ENCODE data around the gene MOK. TPM values are rescaled to one million over a fixed set of nuclear protein-coding genes. Genes with fewer than 3 reads are reported as not detected.

MOK gene
- total RNA-seq, 4 donors from 2014 or later = 9.6 to 18.3 (median 10.7) TPM

DNA sequence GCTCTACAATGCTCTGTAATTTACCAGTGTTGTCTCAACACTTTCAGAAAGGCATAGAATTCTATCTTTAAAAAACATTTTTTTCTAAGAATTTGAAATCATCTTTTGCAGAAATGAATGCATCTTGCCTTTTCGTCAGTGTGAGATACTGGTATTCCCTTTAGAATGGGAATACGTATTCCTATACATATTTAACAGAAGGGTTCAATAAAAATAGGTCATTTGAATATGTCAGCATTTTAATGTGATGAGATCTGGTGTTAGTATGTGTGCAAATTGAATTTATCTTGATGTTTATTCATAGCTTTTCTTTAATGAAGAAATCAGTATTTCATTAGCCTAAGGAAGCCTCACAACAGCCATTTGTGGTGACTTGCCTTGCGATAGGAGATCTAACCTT lies 121.1 kb downstream of the MOK start:
- Histone ChIP-seq H3K4me1 (peaks cover 43 to 78% (median 72%) of the 10 kb centered on the region in 4 donors), H3K27me3 (no peaks in the 10 kb centered on the region), H3K27ac (replicated peaks in 1 of 4) (no peak overlapping the region), H3K4me3 (no peak overlapping the region), H3K36me3 (no peaks in the 10 kb centered on the region), H3K9me3 (no peaks in the 10 kb centered on the region)
- WGBS = 97% methylated on average over 3 of the region's 3 CpGs
- TF ChIP-seq EP300 (IDR thresholded peaks at IDR 0.05) (no peak), POLR2A (IDR thresholded peaks at IDR 0.05; ENCODE audit: low read depth) (no peak), POLR2AphosphoS5 (IDR thresholded peaks at IDR 0.05) (no peak)
- TF ChIP-seq, protein P1, sequence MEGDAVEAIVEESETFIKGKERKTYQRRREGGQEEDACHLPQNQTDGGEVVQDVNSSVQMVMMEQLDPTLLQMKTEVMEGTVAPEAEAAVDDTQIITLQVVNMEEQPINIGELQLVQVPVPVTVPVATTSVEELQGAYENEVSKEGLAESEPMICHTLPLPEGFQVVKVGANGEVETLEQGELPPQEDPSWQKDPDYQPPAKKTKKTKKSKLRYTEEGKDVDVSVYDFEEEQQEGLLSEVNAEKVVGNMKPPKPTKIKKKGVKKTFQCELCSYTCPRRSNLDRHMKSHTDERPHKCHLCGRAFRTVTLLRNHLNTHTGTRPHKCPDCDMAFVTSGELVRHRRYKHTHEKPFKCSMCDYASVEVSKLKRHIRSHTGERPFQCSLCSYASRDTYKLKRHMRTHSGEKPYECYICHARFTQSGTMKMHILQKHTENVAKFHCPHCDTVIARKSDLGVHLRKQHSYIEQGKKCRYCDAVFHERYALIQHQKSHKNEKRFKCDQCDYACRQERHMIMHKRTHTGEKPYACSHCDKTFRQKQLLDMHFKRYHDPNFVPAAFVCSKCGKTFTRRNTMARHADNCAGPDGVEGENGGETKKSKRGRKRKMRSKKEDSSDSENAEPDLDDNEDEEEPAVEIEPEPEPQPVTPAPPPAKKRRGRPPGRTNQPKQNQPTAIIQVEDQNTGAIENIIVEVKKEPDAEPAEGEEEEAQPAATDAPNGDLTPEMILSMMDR (IDR thresholded peaks at IDR 0.05) = no peak
- DNase-seq (ENCODE audit: extremely low spot score) = no peak
- intact Hi-C loops (cut with DNase I) = no loop called here

DNA sequence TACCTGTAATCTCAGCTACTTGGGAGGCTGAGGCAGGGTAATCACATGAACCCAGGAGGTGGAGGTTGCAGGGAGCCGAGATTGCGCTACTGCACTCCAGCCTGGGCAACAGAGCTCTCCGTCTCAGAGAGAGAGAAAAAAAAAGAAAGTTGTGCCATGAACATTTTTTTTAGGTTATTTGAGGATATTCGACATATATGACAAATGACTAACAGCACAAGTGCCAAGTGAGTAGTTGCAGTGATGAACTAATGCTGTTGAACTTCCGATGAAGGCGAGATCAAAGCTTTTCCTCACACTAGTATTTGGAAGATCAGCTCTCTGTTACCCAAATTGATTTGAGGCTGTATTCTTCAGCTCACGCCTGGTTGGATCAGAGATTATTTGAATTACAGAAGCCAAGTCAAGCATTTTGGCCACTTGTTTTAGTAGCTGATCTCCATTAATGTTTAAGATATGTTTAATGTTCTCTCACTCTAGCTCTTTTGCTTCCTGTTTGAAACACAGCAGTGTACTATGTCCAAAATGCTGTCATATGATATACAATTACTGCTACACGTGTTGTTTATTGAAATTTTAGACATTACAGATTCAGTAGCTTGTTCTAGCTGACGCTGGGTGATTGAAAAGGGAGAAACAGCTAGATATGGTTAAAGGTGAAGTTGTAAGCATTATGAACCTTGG lies 121.9 kb downstream of the MOK start:
- TF ChIP-seq EP300 (IDR thresholded peaks at IDR 0.05) (no peak), POLR2A (IDR thresholded peaks at IDR 0.05; ENCODE audit: low read depth) (no peak), POLR2AphosphoS5 (IDR thresholded peaks at IDR 0.05) (no peak)
- TF ChIP-seq, protein P1 (IDR thresholded peaks at IDR 0.05) = no peak
- H3K27ac ChIP-seq (replicated peaks in 1 of 4) = no peak overlapping the region
- intact Hi-C loops (cut with DNase I) = no loop called here
- no peaks in the 10 kb centered on the region for H3K27me3 ChIP-seq
- 52% methylated on average over 9 of the region's 9 CpGs for WGBS
- DNase-seq (ENCODE audit: extremely low spot score) = no peak
- no peak overlapping the region for H3K4me3 ChIP-seq
- H3K36me3 ChIP-seq = no peaks in the 10 kb centered on the region
- no peaks in the 10 kb centered on the region for H3K9me3 ChIP-seq
- peaks cover 41 to 72% (median 69%) of the 10 kb centered on the region in 4 donors for H3K4me1 ChIP-seq

DNA sequence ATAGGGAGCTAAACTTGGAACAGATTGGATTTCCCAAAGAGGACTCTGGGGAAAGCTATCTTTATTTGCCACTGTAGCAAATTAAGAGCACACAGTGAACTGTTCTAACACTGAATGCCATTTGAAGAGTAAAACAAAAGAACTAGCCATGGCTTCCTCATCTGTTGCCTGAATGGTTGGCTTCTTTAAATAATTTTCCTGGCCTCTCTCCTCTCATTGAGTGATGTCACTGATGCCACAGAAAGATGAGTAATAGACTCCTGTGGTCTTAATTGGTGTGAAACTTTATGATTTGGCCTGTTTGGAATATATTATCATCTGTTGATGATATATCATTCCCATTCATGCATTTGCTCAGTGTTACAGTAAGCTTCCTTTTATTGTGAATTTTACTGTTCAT lies 122.8 kb downstream of the MOK start:
- Histone ChIP-seq H3K27me3 (no peaks in the 10 kb centered on the region), H3K27ac (replicated peaks in 1 of 4) (no peak overlapping the region), H3K36me3 (no peaks in the 10 kb centered on the region), H3K4me3 (no peak overlapping the region), H3K4me1 (peaks cover 33 to 63% (median 60%) of the 10 kb centered on the region in 4 donors), H3K9me3 (no peaks in the 10 kb centered on the region)
- intact Hi-C loops (cut with DNase I) = no loop called here
- no peak for TF ChIP-seq POLR2AphosphoS5 (IDR thresholded peaks at IDR 0.05)
- no peak for DNase-seq (ENCODE audit: extremely low spot score)

DNA sequence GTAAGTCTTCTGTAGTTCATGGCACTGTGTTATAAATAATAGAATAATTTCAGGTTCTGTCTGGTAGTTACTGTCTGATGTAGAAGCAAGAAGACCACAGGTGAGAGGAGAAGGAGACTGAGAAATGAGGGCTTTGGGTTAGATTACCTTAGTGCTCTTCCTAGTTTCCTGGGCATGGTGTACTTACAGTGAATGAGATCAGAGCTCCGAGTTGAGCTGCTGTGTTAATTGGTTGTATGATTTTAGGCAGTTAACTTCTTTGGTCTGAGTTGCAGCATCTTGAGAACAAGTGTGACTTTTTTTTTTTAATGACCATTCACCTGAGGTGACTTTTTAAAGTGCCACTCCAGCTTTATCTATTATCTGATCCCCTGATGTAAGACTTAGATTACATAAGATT lies 123.8 kb downstream of the MOK start:
- intact Hi-C loops (cut with DNase I) = no loop called here
- WGBS = 86% methylated on average over 1 of the region's 1 CpG
- no peak for TF ChIP-seq EP300 (IDR thresholded peaks at IDR 0.05)
- TF ChIP-seq POLR2AphosphoS5 (IDR thresholded peaks at IDR 0.05) = no peak
- TF ChIP-seq, protein P1 (IDR thresholded peaks at IDR 0.05) = no peak
- TF ChIP-seq POLR2A (IDR thresholded peaks at IDR 0.05; ENCODE audit: low read depth) = no peak
- Histone ChIP-seq H3K4me3 (no peak overlapping the region), H3K27ac (replicated peaks in 1 of 4) (no peak overlapping the region), H3K4me1 (peaks cover 23 to 53% (median 50%) of the 10 kb centered on the region in 4 donors), H3K36me3 (no peaks in the 10 kb centered on the region), H3K27me3 (no peaks in the 10 kb centered on the region), H3K9me3 (no peaks in the 10 kb centered on the region)
- DNase-seq (ENCODE audit: extremely low spot score) = no peak

DNA sequence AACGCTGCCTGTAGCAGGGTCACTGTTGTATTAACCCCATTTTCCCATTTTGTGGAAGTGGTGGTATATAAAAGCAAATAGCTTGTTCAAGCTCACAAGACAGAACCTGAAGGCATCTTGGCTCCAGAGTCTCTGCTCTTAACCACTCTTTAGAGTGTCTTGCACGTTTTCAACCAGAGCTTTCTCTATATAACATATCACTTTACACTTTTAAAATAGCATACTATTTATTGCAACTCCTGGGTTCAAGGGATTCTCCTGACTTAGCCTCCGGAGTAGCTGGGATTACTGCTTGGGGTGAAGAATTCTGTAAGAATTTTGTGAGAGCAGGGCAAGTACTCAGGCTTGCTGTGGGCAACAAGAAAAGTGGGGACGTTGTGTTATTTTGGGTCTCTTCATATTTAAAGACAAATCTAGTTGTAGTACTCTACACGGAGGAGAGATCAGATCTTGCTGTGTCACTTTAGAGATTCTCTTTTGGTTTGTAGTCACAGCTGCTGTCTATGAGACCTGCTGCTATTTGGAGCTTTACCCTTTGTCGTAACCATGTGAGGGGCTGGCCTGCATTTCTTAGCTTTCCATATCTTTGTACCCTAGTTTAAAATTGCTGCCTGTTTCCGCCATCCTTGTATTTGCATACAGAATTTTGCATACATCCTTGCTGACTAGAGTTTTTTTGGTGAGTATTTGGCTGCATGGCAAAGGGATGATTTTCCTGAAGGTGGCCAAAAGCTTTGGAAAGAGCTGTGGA lies 124.5 kb downstream of the MOK start:
- Histone ChIP-seq H3K9me3 (no peaks in the 10 kb centered on the region), H3K36me3 (no peaks in the 10 kb centered on the region), H3K4me3 (no peak overlapping the region), H3K4me1 (peaks cover 22 to 50% (median 44%) of the 10 kb centered on the region in 4 donors), H3K27ac (replicated peaks in 1 of 4) (no peak overlapping the region), H3K27me3 (no peaks in the 10 kb centered on the region)
- WGBS = 70% methylated on average over 7 of the region's 7 CpGs
- no peak for DNase-seq (ENCODE audit: extremely low spot score)
- TF ChIP-seq POLR2A (IDR thresholded peaks at IDR 0.05; ENCODE audit: low read depth) = no peak
- TF ChIP-seq, protein P1 (IDR thresholded peaks at IDR 0.05) = no peak
- no peak for TF ChIP-seq POLR2AphosphoS5 (IDR thresholded peaks at IDR 0.05)
- no peak for TF ChIP-seq EP300 (IDR thresholded peaks at IDR 0.05)
- intact Hi-C loops (cut with DNase I) = no loop called here
